NCI-H187 treated with DMSO at 0.1 percent for 48 hours (cell line): ENCODE data around the gene PPP2R2C.

ENCODE experiments used
- DNase-seq: peaks from one replicate; lab custom pipeline; 2025; lab: John Stamatoyannopoulos, UW

The PPP2R2C gene

DNA sequence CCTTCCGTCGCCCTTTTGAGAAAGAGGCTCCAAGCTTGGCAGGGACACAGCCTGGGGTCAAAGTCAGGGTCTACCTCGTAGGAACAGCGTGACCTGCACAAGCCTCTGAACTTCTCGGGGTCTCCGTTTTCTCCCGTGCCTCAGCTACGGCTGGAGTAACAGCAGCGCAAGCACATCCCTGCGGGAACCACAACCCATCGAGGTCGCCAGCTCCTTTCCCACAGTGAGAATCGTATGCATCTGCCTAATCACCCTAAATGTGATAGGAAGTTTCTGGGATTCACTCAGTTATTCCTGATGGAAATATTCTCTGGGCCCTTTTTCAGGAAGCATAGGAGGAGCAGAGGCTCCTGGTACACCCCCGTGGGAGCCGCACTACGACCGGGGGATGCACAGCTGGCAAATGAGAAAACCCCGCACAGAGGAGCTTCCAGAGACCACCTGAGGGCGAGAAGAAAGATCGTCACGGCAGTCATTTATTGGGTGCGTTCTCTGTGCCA lies 24.7 kb downstream of the PPP2R2C start:
- no peak for DNase-seq

DNA sequence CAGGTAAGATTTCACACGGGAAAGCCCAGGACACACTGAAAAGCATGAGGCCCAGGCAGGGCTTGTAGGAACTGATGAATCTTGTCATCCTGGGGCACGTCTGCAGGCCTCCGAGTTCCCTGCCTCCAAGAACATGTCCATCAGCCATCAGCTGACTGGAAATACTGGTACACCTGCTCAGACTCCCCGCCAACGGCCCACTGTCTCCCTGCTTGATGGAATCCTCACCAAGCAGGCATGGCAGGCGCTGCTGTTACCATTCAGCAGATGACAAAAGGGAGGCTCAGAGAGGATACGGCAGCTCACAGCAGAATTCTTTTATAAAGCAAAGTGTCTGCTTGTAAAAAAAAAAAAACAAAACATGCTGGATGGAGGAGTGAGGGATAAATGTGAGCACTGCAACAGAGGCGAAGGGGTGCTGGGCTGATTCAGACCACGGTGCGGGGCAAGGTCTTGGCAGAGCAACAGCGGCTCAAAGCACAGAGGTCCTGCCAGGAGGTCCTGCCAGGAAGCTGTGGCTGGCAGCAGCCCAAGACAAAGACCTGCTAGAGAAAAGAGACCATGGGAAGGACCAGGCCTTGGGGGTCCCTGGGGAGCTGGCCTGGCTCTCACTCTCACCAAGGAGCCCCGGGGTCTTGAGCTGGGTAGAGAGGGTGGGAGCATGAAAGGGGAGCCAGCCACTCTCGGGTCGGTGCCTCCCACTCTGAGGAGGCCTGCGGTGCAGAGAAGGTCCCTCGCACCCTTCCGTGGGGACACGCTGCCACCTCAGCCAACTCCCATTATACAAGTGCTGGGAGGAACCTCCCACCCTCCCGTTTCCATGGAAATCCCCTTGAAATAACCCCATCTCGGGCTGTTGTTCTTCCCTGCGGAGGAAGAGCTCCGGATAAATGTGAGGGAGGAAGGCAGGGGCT lies 25.6 kb downstream of the PPP2R2C start:
- DNase-seq, result no peak

DNA sequence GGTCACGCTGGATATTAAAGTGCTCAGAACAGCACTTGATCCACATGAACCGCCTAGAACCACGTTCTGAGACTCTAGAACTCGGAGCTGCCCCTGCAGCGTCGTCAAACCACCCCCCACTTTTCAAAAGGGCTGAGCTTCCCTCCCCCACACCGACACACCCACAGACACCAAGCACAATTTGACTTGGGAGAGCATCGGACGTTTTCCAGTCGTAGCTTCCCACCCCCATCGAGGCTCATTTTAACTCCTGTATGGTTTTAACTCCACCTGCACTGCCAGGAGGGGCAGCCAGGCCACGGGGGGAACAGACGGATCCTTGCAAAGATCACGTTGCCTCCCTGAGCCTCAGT lies 26.3 kb downstream of the PPP2R2C start:
- no peak for DNase-seq

DNA sequence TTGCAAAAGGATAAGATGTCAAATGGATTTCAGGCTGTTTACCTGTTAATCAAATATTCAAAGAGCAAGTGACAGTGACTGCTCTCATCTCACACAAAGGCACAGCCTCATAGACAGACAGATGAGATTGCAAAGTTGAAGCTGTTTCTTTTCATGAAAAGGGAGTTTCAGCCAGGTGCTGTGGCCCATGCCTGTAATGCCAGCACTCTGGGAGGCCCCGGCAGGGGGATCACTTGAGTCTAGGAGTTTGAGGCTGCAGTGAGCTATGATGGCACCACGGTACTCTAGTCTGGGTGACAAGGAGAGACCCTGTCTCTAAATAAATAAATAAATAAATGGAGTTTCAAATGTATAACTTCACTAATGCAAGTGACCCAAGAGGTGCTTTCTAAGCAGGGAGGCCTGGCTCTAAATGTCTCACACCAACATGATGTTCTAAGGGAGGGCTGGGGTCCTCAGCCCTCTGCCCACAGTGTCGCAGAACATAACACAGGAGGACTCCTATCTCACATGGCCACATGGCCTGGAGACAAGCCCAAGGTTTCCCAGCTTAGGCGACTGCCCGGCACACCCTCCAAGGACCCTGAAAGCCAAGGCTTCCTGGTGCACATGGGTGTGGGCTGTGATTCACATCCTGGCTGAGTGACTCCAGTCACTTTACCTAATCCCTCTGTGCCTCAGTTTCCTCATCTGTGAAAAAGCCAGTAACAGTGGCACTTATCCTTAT lies 26.8 kb downstream of the PPP2R2C start:
- no peak for DNase-seq

DNA sequence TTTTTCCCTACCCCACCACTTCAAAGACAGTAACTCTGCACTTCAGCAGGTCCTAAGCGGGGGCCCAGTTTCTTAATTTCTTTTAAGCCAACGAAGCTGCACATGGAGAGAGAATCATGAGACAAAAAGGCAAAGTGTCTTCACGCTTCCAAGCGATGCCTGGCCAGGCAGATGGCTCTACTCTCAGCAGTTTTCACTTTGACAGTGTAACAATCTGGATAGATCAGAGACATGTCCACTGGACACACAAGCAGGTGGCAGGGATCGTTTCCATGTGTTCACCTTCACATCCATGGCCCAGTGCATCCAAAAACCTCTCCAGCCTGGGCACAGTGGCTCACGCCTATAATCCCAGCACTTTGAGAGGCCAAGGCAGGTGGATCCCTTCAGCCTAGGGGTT lies 27.8 kb downstream of the PPP2R2C start:
- DNase-seq, result no peak

DNA sequence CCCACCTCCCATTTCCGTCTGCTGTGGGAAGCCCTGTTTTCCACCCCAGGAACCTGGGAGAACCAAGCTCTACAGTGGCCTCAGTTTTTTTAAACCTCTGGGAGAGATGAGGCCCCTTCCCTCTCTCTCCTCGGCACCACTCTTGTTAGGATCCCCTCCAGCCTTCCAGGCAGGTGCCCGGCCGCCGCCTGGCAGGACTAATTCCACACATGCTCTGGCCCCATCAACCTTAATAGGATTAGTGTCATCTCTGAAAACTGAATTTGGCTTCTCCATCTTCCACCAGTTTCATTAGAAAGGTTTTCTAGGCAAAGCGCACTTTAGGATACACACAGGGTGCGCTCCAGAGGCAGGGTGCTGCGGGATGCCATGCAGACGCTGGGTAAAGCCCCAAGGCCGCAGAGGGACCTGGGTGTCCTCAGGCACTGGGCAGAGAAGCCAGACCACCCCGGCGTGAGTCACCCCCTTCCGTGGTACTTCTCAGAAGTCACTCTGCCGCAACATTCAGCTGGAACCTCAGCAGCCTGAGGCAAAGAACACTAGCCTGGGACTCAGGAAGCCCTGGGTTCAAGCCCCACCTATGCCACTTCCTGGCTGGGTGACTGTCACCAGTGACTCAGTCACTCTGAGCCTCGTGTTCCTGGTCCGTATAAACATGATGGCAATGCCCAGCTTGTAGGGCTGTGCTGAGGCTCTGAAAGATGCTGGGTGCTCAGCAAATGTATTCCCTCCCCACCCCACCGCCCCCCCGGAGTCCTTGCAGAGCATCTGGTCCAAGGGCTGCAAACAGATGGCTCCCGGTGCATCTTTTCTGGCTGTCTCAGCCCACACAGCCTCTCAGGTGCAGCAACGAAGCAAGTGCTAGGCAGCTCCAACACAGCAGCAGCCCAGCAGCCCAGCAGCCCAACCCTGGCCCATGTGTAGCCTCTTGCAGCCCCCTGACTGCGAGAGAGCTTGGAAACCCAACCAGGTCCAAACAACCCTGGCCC lies 29.1 kb downstream of the PPP2R2C start:
- DNase-seq, result no peak

DNA sequence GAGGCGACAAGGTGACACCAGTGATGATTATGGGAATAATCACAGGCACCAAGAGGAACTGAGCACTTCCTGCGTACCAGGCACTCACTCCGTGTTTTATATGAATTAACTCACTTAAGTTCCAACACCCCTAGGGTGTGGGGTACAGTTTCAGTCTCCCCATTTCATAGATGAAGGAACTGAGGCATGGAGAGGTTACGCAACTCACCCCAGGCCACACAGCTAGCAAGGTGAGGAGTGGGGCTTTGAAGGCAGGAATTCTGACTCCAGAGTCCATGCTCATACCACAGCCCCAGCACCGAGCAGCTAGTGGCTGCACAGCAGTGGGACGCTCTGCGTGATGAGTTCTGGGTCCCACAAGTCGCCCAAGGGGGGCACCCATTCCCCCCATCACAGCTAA lies 29.9 kb downstream of the PPP2R2C start:
- no peak for DNase-seq

DNA sequence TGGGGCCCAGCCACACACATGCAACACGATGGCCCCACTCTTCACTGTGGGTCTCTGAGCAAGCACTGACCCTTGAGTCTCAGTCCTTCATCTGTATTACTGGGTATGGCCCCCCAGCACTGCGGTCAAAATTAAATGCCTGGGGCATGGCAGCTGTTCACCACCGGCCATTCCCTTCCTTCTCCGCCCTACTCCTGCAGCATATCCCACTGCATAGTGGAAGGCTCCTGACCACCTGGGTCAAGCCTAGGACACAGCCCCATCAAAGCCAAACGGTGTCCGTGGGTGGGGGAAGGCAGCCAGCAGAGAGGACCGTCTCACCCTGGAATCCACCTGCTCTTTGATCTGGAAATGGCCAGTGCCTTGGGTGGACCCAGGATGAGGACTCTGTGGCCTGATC lies 30.7 kb downstream of the PPP2R2C start:
- DNase-seq, result no peak

DNA sequence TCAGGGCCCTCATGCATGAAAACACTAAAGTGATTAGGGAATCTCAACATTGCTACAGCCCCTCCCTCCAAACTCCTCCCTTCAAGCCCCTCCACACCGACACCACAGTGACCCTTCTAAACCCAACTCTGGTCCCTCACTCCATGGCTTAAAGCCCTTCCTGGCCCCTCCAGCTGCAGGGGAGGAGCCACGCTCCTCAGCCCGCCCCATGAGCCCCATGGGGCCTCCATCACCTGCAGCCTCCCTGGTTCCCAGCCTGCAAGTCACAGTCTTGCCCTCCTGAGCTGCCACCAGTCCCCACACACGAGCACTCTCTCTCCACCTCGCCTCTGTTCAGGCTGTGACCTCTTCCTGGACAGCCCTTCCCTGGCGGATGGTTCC lies 31.2 kb downstream of the PPP2R2C start:
- DNase-seq, result no peak

DNA sequence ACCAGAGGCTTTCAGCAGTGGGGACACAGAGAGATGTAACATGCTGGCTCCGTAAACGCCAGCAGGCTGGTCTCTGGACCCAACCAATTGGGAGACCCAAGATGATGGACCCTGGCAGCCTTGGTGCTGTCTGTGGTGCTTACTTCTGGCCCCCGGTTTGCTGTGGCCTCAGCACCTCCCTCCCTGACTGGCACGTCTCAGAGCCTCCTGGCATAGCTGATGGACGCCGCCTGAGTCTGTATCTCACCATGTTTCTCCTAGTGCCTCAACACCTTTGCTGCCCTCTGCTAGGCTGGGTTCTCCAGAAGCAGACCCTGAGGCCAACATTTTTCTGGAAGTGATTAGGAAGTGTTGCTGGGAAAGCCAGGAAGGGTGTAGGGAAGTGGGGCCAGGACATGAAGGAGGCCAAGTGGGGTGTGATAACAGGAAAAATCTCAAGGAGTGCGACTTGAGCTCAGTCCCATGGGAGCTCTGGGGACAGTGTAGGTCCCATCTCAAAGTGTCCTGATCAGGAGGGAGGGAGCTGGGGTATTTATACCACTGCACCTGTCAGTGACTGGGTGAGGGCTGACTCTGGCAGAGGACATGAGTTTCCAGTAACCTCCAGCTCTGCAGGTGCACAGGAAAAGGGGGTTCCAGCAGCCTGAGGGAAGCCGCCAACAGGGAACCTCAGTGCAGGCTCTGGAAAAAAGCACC lies 31.8 kb downstream of the PPP2R2C start:
- no peak for DNase-seq

DNA sequence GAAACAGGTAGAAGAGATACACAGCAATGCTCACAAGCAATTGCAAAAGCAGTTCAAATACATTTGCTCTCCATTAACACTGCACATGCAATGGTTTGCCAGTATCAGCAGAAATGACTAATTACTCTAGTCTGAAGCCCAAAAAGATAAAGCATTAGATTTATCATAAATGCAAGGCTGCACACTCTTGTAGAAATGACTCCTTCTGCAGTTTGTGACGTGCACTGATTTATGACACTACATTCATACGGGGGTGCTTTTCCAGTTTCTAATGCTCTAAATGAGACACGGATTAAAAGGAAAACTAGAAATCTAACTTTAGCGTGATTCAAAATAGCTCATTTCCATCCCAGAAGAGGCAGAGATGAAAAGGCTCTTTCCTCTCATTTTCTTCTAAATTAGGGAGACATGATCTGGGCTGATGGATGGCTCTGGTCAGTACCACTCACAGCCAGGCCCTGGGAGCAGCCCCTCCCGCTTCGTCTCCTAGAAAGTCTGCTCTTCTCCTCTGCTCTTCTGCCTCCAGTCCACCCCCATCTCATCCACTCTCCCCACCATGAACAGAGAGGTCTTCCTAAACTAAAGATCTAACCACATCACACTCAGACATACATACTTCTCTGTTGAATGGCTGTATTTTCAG lies 33.2 kb downstream of the PPP2R2C start:
- no peak for DNase-seq

DNA sequence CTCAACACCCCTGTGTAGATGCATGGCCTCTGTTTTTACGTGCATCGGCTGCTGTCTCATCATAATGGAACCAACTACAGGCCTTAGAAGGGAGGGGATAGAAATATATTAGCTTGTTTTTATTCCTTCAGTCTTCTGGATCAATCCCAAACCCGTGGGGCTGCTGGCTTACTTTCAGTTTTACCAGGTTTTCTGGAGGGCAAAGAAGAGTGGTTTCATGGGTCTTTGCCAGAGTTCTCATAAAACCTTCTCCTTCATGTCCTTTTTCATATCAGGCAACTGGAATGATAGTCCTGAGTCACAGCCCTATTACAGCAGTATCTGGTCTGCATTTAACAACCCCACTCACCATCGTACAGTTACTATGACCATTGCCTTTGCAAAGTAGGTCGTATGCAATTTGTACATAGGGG lies 34.6 kb downstream of the PPP2R2C start:
- no peak for DNase-seq

DNA sequence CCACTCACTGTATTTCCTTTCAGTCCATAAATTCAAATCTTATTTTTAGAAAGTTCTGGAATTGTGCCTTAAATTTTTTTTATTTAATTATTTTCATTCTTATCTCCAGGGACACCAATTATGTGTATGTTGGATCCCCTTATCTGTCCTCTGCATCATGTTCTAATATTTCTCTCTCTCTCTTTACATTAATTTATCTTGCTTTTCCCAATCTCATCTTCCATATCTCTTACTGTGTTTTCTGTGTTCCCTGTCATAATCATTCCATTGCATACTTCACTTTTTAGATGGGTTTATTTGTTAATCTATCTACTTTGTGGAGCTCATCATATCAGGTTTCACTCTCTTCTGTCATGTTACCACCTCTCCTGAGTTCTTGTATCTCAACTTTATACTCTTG lies 37.4 kb downstream of the PPP2R2C start:
- DNase-seq, result no peak

DNA sequence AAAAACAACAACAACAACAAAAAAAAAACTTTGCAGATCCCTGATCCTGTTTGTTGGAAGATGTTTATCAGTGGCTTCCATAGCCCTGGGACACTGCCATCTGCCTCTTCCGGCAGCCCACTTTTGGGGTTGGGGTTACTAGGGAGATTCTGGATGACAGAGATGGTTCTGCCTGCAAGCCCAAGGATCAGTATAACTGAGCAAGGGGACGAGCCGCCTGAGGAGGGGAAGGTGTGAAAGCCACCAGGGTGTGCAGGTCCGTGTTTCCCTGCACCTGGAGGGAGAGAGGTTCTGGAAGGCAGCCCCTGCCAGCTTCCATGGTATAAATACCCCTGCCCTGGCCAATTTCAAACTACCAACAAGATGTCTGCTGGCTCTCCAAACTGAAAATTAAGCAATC lies 41.5 kb downstream of the PPP2R2C start:
- DNase-seq, result no peak

DNA sequence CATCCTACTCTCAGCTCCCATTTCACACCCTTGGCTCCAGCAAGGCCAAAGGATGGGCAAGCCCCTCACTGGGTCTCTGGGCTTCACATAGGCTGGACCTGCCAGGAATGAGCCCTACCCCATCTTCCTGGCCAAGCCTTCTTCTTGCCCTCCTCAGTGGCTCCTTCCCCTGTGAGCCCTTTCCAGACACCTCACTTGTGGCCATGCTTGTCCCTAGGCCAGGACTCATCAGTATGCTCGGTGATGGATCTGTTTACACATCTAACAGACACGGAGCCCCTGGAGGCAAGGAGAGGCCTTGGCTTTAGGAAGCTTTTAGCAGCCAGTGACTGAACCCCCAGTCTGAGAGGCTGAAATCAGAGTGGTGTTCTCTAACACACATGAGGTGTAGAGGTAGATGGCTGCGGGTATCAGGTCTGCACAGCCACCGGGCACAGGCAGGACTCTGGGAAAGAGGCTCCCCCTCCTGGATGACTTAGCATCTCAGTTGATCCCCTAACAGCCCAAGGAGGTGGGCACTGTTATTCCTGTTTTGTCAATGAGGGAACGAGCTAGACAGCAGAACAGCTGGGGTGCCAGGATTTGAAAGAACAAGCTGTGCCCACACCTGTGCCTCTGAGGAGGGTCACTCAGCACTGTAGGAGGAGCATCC lies 44.8 kb downstream of the PPP2R2C start:
- DNase-seq, result no peak

DNA sequence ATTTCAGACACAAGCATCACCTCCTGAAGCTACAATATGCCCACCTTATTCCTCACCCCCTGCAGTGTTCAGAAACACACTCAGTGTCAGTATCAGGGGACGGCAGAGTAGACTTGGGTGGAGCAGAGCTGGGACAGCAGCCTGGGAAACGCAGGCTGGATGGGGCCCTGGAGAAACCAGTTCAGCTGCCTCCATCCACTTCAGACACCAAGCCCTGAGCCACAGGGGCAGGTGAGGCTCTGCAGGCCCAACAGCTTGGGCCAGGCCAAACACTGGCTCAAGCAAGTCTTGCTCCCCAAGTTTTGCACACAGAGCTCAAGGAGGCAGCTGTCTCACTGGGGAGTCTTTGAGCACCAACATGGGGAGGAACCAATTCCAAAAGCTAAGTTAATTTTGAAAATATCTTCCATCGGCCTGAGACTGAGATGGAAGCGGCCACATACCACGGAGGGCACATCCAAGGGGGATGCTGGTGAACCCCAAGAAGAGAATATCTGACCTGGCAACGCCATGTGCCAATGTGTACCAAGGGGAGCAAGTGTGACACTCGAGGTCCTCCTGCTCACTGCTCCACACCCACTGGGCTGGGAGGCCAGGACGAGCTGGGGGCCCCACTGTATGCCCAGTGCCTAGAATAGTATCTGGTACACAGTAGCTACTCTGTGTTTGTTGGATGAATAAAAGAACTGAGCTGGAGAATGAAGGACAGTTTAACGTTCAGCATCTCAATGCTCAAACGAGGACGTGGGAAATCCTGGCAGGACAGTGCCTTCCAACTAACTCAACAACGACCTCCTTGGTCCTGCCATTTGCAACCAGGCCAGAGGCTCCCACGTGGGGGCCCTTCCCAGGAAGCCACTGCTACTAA lies 45.6 kb downstream of the PPP2R2C start:
- no peak for DNase-seq

DNA sequence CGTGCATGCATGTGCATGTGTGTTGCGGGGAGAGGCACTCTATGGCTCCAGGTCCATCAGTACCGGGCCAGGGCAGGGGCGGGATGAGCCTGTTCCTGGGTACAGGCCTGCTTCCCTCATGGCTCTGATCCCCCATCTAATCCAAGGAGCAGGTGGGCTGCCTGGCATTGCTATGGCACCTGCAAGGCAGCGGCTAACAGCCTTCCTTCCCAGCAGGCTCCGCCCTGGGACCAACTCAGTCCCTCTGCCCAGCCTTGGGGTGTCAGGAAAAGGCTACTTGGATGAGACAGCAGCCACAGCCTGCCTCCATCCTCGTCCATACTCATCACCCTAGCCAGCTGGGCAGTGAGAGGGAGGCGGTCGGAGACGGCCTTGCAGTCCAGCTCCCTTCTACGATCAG lies 46.5 kb downstream of the PPP2R2C start:
- DNase-seq, result no peak

DNA sequence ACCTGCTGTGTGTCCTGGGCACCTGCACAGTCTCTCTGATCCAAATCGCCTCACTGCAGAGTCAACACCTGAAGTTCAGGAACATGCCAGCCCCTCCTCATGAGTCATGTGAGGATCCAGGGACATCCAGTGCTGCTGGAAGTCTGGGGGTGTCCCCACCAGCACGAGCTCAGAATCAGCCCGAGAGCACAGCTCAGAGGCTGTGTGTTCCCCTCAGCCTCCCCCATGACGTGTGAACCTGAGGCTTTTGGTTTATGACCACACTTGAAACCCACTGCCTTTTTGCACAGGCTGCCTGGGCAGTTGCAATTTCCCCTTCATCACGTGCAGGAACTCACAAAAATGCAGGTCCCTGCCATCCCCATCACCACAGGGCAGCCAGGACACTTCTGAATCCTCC lies 47.1 kb downstream of the PPP2R2C start:
- DNase-seq, result no peak

DNA sequence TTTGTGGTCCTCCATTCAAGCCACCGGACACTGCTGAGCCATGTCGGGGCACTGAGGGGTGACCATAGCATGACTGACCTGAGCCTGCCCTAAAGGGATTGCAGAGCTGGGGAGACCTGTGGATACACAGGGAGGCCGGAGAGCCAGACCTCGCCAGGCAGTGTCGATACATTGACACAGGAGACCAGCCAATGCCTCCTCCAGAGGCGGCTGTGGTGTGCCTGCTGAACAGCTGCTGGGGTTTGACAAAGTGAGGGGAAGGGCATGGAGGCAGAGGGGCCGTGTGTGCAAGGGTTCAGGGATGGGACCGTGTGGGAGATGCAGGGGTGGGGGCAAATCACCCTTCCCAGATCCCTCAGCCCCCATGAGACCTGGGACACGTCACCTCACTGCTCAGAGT lies 48.0 kb downstream of the PPP2R2C start:
- no peak for DNase-seq

DNA sequence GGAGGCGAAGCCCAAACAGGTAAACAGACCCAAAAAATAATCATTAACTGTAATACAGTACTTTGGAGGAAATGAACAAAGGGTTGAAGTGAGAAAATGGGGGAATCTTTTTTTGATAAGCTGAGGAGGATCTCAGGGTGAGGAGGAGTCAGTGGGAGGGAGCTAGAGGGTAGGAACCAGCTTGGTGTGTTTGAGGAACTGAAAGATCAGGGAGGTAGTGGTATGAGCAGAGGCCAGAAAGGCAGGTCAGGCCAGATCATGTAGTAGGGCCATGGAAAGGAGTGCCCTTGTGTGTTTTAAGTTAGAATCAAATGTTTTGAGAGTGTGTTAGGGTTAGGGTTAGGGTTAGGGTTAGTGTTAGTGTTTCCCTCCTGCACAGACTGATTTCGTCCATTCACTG lies 48.8 kb downstream of the PPP2R2C start:
- no peak for DNase-seq
